Karpas-422 (cell line): Measurements from ENCODE around the gene SLC35E1. TPM values are rescaled to one million over a fixed set of nuclear protein-coding genes. Genes with fewer than 3 reads are reported as not detected.
"Not testable (repeated sequence)": the region's sequence is repeated elsewhere in the genome, so short reads cannot be mapped to it uniquely, and the experiment has no call there.

Experiments
- DNase-seq: peaks from one replicate; pipeline ENCODE4 v3.0.0-alpha.2; 2015
- H2AFZ ChIP-seq: fragments of 200-600 bp; sonication (generic); 2 replicates; pipeline ENCODE4 v1.6.1; 2014; ENCODE audit warnings: antibody characterized with exemption, low read length, mixed read lengths
- H3K27ac ChIP-seq: fragments of 200-600 bp; sonication (generic); 2 replicates; pipeline ENCODE4 v1.5.1; 2014; ENCODE audit warnings: mild to moderate bottlenecking, low read length, moderate library complexity
- H3K27me3 ChIP-seq: fragments of 200-600 bp; sonication (generic); 2 replicates; pipeline ENCODE4 v1.6.1; 2014; ENCODE audit warnings: low read length, mixed read lengths
- H3K36me3 ChIP-seq: fragments of 200-600 bp; sonication (generic); 2 replicates; pipeline ENCODE4 v1.6.1; 2014; ENCODE audit warnings: low read length, mixed read lengths; ENCODE audit not compliant: insufficient read depth
- H3K4me1 ChIP-seq: fragments of 200-600 bp; sonication (generic); 2 replicates; pipeline ENCODE4 v1.6.1; 2014; ENCODE audit warnings: mild to moderate bottlenecking, low read length, mixed read lengths
- H3K4me2 ChIP-seq: fragments of 200-600 bp; sonication (generic); 2 replicates; pipeline ENCODE4 v1.6.1; 2014; ENCODE audit warnings: low read length, low read depth, mild to moderate bottlenecking; ENCODE audit not compliant: poor library complexity, severe bottlenecking
- H3K4me3 ChIP-seq: fragments of 200-600 bp; sonication (generic); 2 replicates; pipeline ENCODE4 v1.5.1; 2014; ENCODE audit warnings: mild to moderate bottlenecking, antibody characterized with exemption, low read length, mixed read lengths
- H3K79me2 ChIP-seq: fragments of 200-600 bp; sonication (generic); 2 replicates; pipeline ENCODE4 v1.6.1; 2014; ENCODE audit warnings: mild to moderate bottlenecking, low read length, mixed read lengths
- H3K9ac ChIP-seq: fragments of 200-600 bp; sonication (generic); 2 replicates; pipeline ENCODE4 v1.6.0; 2014; ENCODE audit warnings: low read length
- H3K9me2 ChIP-seq: fragments of 200-600 bp; sonication (generic), shearing (Covaris generic); replicated peaks from 2 replicates; pipeline ENCODE4 v1.6.0; 2014; ENCODE audit warnings: mild to moderate bottlenecking, low read length, moderate library complexity; ENCODE audit not compliant: insufficient read depth
- H3K9me3 ChIP-seq: fragments of 300-700, 200-600 bp; sonication (generic); 2 replicates; pipeline ENCODE4 v1.6.1; 2014; ENCODE audit warnings: low read length, mixed read lengths
- H4K20me1 ChIP-seq: fragments of 200-600 bp; sonication (generic); 2 replicates; pipeline ENCODE4 v1.6.1; 2014; ENCODE audit warnings: mild to moderate bottlenecking, antibody characterized with exemption, low read length, low read depth; ENCODE audit not compliant: insufficient read depth
- small RNA-seq: library from RNA; depleted of rRNA; stranded (forward); fragments of <200 nt; gene quantifications from one replicate; pipeline ENCODE3, GENCODE V24; 2014
- total RNA-seq: library from RNA; depleted of rRNA; stranded (reverse); fragments of >200 nt; shearing (Covaris generic); gene quantifications from 2 replicates; pipeline ENCODE4 v1.2.3, GENCODE V29; 2014; ENCODE audit warnings: low replicate concordance; rRNA removed

SLC35E1 gene
- total RNA-seq, 1 experiment from 2014 or later, result 33.5 TPM

GRCh38 chr19:16506161-16506560 lies 66.1 kb downstream of the SLC35E1 start:
- not testable (repeated sequence) for H3K4me3 ChIP-seq, H3K36me3 ChIP-seq, H3K4me1 ChIP-seq, H3K4me2 ChIP-seq, H3K9ac ChIP-seq, H2AFZ ChIP-seq, H3K27me3 ChIP-seq, H3K79me2 ChIP-seq, H4K20me1 ChIP-seq, H3K9me3 ChIP-seq, H3K27ac ChIP-seq, DNase-seq, H3K9me2 ChIP-seq

GRCh38 chr19:16504271-16504670 lies 67.9 kb downstream of the SLC35E1 start:
- Histone ChIP-seq H3K9me2 (no peaks in the 10 kb centered on the region), H3K4me1 (no peaks in the 10 kb centered on the region), H3K27ac (no peak overlapping the region), H3K4me3 (no peak overlapping the region), H3K9me3 (no peaks in the 10 kb centered on the region), H2AFZ (no peak overlapping the region), H3K9ac (no peak overlapping the region), H3K4me2 (no peak overlapping the region), H3K27me3 (no peaks in the 10 kb centered on the region), H3K36me3 (peaks cover 12% of the 10 kb centered on the region; the same call in 1 of the 2 replicates), H3K79me2 (peaks cover 7% of the 10 kb centered on the region), H4K20me1 (no peaks in the 10 kb centered on the region)
- DNase-seq, result no peak

Small RNAs within 50 kb of the gene (small RNA-seq; reads per million reads assigned to genes)
- not detected for gene RN7SL146P

Other genes with a start within 250 kb of the SLC35E1 start
- 0.22 TPM in 1 of 2 replicates, not detected in the other for gene KLF2, start 247.6 kb downstream of the SLC35E1 start, total RNA-seq
- gene EPS15L1, start 100.4 kb downstream of the SLC35E1 start, total RNA-seq, result 35.9 and 65.5 TPM in 2 replicates
- gene CALR3, start 76.2 kb downstream of the SLC35E1 start, total RNA-seq, result 0.71 TPM in 1 of 2 replicates, not detected in the other
- gene C19orf44, start 76.0 kb downstream of the SLC35E1 start, total RNA-seq, result 4.7 and 15.1 TPM in 2 replicates
- gene CHERP, start 30.0 kb downstream of the SLC35E1 start, total RNA-seq, result 5.9 and 14.9 TPM in 2 replicates
- 15.0 and 23.7 TPM in 2 replicates for gene MED26, start 55.8 kb upstream of the SLC35E1 start, total RNA-seq
- 59.8 and 62.0 TPM in 2 replicates for gene SMIM7, start 87.7 kb upstream of the SLC35E1 start, total RNA-seq
- 12.9 and 21.2 TPM in 2 replicates for gene TMEM38A, start 88.7 kb upstream of the SLC35E1 start, total RNA-seq
- gene NWD1, start 147.4 kb upstream of the SLC35E1 start, total RNA-seq, result not detected in 2 replicates